KMS-11 (cell line): ENCODE measurements around the gene TBCEL.

Experiments used
- H2AFZ ChIP-seq: fragments of 200-600 bp; sonication (generic); 2 replicates; pipeline ENCODE4 v1.6.1; 2016; ENCODE audit warnings: antibody characterized with exemption, mixed run types, low read depth
- H3K27ac ChIP-seq: fragments of 200-600 bp; sonication (generic); 2 replicates; pipeline ENCODE4 v1.6.1; 2016; ENCODE audit warnings: mild to moderate bottlenecking, mixed run types
- H3K27me3 ChIP-seq: fragments of 200-600 bp; sonication (generic); 2 replicates; pipeline ENCODE4 v1.6.1; 2017; ENCODE audit warnings: mild to moderate bottlenecking, low read depth, mixed run types, moderate library complexity; ENCODE audit not compliant: insufficient read depth
- H3K36me3 ChIP-seq: fragments of 200-600 bp; sonication (generic); 2 replicates; pipeline ENCODE4 v1.6.1; 2017; ENCODE audit warnings: mild to moderate bottlenecking, mixed run types; ENCODE audit not compliant: insufficient read depth
- H3K4me1 ChIP-seq: fragments of 200-600 bp; sonication (generic); 2 replicates; pipeline ENCODE4 v1.6.1; 2016; ENCODE audit warnings: mild to moderate bottlenecking, low read depth, mixed run types; ENCODE audit not compliant: poor library complexity, severe bottlenecking
- H3K4me2 ChIP-seq: fragments of 200-600 bp; sonication (generic); 2 replicates; pipeline ENCODE4 v1.7.0; 2016; ENCODE audit warnings: mild to moderate bottlenecking, mixed run types
- H3K4me3 ChIP-seq: fragments of 200-600 bp; sonication (generic); IDR thresholded peaks from 2 replicates; pipeline ENCODE4 v1.6.1; 2017; ENCODE audit warnings: low read depth, low read length, mixed read lengths; ENCODE audit not compliant: insufficient read depth
- H3K79me2 ChIP-seq: fragments of 200-600 bp; sonication (generic); 2 replicates; pipeline ENCODE4 v1.6.1; 2016; ENCODE audit warnings: low read depth, mixed run types; ENCODE audit not compliant: insufficient read depth
- H3K9ac ChIP-seq: fragments of 200-600 bp; sonication (generic); 2 replicates; pipeline ENCODE4 v1.6.1; 2016; ENCODE audit warnings: mild to moderate bottlenecking, mixed run types
- H4K20me1 ChIP-seq: fragments of 200-600 bp; sonication (generic); 2 replicates; pipeline ENCODE4 v1.6.1; 2016; ENCODE audit warnings: mild to moderate bottlenecking, mixed run types; ENCODE audit not compliant: insufficient read depth
- CTCF ChIP-seq: fragments of 200-600 bp; sonication (generic); conservative IDR thresholded peaks from 2 replicates; pipeline ENCODE4 v1.6.1; 2017; ENCODE audit warnings: low read depth, mild to moderate bottlenecking, antibody characterized with exemption, low read length, moderate library complexity, mixed read lengths

The TBCEL gene

GRCh38 chr11:121004206-121004840 lies 19.6 kb upstream of the TBCEL start:
- H3K36me3 ChIP-seq, result no peaks in the 10 kb centered on the region
- no peak overlapping the region for H3K9ac ChIP-seq
- no peaks in the 10 kb centered on the region for H3K4me1 ChIP-seq
- H4K20me1 ChIP-seq, result no peaks in the 10 kb centered on the region
- H3K27ac ChIP-seq, result no peak overlapping the region
- no peak overlapping the region for H2AFZ ChIP-seq
- no peaks in the 10 kb centered on the region for H3K27me3 ChIP-seq
- no peak overlapping the region for H3K4me3 ChIP-seq
- no peak overlapping the region for H3K4me2 ChIP-seq
- TF ChIP-seq CTCF, result no peak
- no peaks in the 10 kb centered on the region for H3K79me2 ChIP-seq

GRCh38 chr11:121006922-121007321 lies 17.0 kb upstream of the TBCEL start:
- TF ChIP-seq CTCF, result no peak
- H3K27me3 ChIP-seq, result no peaks in the 10 kb centered on the region

GRCh38 chr11:121008551-121008950 lies 15.4 kb upstream of the TBCEL start:
- H3K4me2 ChIP-seq, result no peak overlapping the region
- H3K79me2 ChIP-seq, result no peaks in the 10 kb centered on the region
- H4K20me1 ChIP-seq, result no peaks in the 10 kb centered on the region
- H3K36me3 ChIP-seq, result no peaks in the 10 kb centered on the region
- no peaks in the 10 kb centered on the region for H3K4me1 ChIP-seq
- H3K9ac ChIP-seq, result no peak overlapping the region
- H3K27ac ChIP-seq, result no peak overlapping the region
- no peaks in the 10 kb centered on the region for H3K27me3 ChIP-seq
- no peak overlapping the region for H3K4me3 ChIP-seq
- TF ChIP-seq CTCF, result no peak
- H2AFZ ChIP-seq, result no peak overlapping the region

More at GRCh38 chr11:121006922-121007321, 17.0 kb upstream of the TBCEL start:
- Histone ChIP-seq H3K4me1 (no peaks in the 10 kb centered on the region), H3K79me2 (no peaks in the 10 kb centered on the region), H3K9ac (no peak overlapping the region), H3K4me2 (no peak overlapping the region), H3K27ac (no peak overlapping the region), H4K20me1 (no peaks in the 10 kb centered on the region), H3K36me3 (no peaks in the 10 kb centered on the region), H3K4me3 (no peak overlapping the region), H2AFZ (no peak overlapping the region)

- Histone ChIP-seq H3K4me1 (no peaks in the 10 kb centered on the region), H3K4me3 (no peak overlapping the region), H3K27ac (no peak overlapping the region), H3K36me3 (no peaks in the 10 kb centered on the region), H4K20me1 (no peaks in the 10 kb centered on the region), H3K79me2 (no peaks in the 10 kb centered on the region), H2AFZ (no peak overlapping the region), H3K27me3 (no peaks in the 10 kb centered on the region), H3K4me2 (no peak overlapping the region), H3K9ac (no peak overlapping the region)
- TF ChIP-seq CTCF, result no peak
Measured at GRCh38 chr11:121012091-121012490, 11.8 kb upstream of the TBCEL start.
